ENCODE data around the gene LIPE. TPM values are rescaled to one million over a fixed set of nuclear protein-coding genes. Genes with fewer than 3 reads are reported as not detected.

LIPE gene, protein sequence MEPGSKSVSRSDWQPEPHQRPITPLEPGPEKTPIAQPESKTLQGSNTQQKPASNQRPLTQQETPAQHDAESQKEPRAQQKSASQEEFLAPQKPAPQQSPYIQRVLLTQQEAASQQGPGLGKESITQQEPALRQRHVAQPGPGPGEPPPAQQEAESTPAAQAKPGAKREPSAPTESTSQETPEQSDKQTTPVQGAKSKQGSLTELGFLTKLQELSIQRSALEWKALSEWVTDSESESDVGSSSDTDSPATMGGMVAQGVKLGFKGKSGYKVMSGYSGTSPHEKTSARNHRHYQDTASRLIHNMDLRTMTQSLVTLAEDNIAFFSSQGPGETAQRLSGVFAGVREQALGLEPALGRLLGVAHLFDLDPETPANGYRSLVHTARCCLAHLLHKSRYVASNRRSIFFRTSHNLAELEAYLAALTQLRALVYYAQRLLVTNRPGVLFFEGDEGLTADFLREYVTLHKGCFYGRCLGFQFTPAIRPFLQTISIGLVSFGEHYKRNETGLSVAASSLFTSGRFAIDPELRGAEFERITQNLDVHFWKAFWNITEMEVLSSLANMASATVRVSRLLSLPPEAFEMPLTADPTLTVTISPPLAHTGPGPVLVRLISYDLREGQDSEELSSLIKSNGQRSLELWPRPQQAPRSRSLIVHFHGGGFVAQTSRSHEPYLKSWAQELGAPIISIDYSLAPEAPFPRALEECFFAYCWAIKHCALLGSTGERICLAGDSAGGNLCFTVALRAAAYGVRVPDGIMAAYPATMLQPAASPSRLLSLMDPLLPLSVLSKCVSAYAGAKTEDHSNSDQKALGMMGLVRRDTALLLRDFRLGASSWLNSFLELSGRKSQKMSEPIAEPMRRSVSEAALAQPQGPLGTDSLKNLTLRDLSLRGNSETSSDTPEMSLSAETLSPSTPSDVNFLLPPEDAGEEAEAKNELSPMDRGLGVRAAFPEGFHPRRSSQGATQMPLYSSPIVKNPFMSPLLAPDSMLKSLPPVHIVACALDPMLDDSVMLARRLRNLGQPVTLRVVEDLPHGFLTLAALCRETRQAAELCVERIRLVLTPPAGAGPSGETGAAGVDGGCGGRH
- 2.3 and 3.0 TPM in 2 replicates for total RNA-seq

- DNase-seq (ENCODE audit: low read depth), result peak; percentile 72
- TF ChIP-seq CTCF (IDR thresholded peaks at IDR 0.05; ENCODE audit: insufficient read depth, low read depth, low read length), result no peak
- H3K4me3 ChIP-seq (ENCODE audit: low read depth, low read length), result no peak within 1 kb of the TSS
These were observed at the start of gene LIPE for GRCh38 chr19:42427313-42427712. TSS of gene LIPE (minus strand) at chr19:42427388. CDS start at chr19:42427149, 239 bp downstream.

- no peak for TF ChIP-seq CTCF (IDR thresholded peaks at IDR 0.05; ENCODE audit: insufficient read depth, low read depth, low read length)
- no peak for DNase-seq (ENCODE audit: low read depth)
- H3K4me3 ChIP-seq (ENCODE audit: low read depth, low read length), result no peak overlapping the region
These were observed 48.2 kb upstream of the LIPE start for GRCh38 chr19:42475366-42475765.

DNA sequence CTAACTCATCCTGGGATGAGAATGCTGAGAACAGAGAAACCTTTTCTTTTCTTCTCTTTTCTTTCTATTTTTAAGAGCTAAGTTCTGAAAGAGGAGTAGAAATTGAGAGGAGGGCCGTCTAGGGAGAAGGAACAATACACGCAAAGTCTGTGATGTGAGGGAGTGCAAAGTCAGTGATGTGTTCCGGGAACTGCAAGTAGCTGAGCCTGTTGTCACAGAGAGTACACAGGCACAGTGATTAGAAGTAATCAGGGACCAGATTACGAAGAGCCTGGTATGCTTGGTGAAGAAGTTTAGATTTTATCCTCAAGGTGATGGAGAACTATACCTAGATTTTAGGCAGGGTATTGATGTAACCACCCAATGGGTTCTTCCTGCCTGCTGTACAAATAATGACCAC lies 47.6 kb upstream of the LIPE start:
- no peak for TF ChIP-seq CTCF (IDR thresholded peaks at IDR 0.05; ENCODE audit: insufficient read depth, low read depth, low read length)
- H3K4me3 ChIP-seq (ENCODE audit: low read depth, low read length), result no peak overlapping the region
- DNase-seq (ENCODE audit: low read depth), result no peak

GRCh38 chr19:42473686-42474085 lies 46.5 kb upstream of the LIPE start:
- H3K4me3 ChIP-seq (ENCODE audit: low read depth, low read length), result no peak overlapping the region
- no peak for TF ChIP-seq CTCF (IDR thresholded peaks at IDR 0.05; ENCODE audit: insufficient read depth, low read depth, low read length)
- no peak for DNase-seq (ENCODE audit: low read depth)

- no peak for DNase-seq (ENCODE audit: low read depth)
- no peak for TF ChIP-seq CTCF (IDR thresholded peaks at IDR 0.05; ENCODE audit: insufficient read depth, low read depth, low read length)
These were observed 45.4 kb upstream of the LIPE start for GRCh38 chr19:42472402-42473147.

More at GRCh38 chr19:42472402-42473147, 45.4 kb upstream of the LIPE start:
- H3K4me3 ChIP-seq (ENCODE audit: low read depth, low read length), result no peak overlapping the region
